OCI-LY7 (cell line): ENCODE results near the gene RAB20.

Experiments used
- CTCF ChIP-seq: fragments of 200-600 bp; sonication (generic); conservative IDR thresholded peaks from 2 replicates; pipeline ENCODE4 v1.5.1; 2014; ENCODE audit warnings: mild to moderate bottlenecking, antibody characterized with exemption, low read length, moderate library complexity, mixed read lengths
- EZH2phosphoT487 ChIP-seq: fragments of 200-600 bp; sonication (generic); IDR thresholded peaks from 2 replicates; pipeline ENCODE4 v1.6.1; 2018; ENCODE audit warnings: low read depth, borderline replicate concordance, mild to moderate bottlenecking, mixed run types, antibody characterized with exemption, low read length, moderate library complexity, mixed read lengths

- no peak for TF ChIP-seq EZH2phosphoT487
- TF ChIP-seq CTCF: no peak
These were observed 31.1 kb upstream of the RAB20 start for GRCh38 chr13:110592665-110593064.
